Neuron (in vitro differentiated cells): ENCODE data around the gene B3GLCT.

Source experiments
- H2AFZ ChIP-seq: one replicate; pipeline ENCODE4 v1.6.1; 2013; ENCODE audit warnings: low read depth, mild to moderate bottlenecking, inconsistent platforms, low read length, moderate library complexity
- H3K27me3 ChIP-seq: one replicate; pipeline ENCODE4 v1.6.1; 2013; ENCODE audit warnings: low read length; ENCODE audit not compliant: insufficient read depth
- H3K36me3 ChIP-seq: one replicate; pipeline ENCODE4 v1.6.1; 2013; ENCODE audit warnings: low read length; ENCODE audit not compliant: insufficient read depth
- H3K4me1 ChIP-seq: one replicate; pipeline ENCODE4 v1.6.1; 2013; ENCODE audit warnings: low read length; ENCODE audit not compliant: insufficient read depth
- H3K4me3 ChIP-seq: 2 replicates; pipeline ENCODE4 v1.5.1; 2013; ENCODE audit warnings: mild to moderate bottlenecking, low read length, moderate library complexity
- H3K9me3 ChIP-seq: one replicate; pipeline ENCODE4 v1.6.1; 2013; ENCODE audit warnings: low read length

B3GLCT gene

GRCh38 chr13:31199849-31200636 lies at the start of gene B3GLCT:
Gene B3GLCT, plus strand, starts transcription at chr13:31199975. Its CDS starts 110 bp downstream, at chr13:31200085.
- H3K9me3 ChIP-seq, result no peaks in the 10 kb centered on the region
- H3K27me3 ChIP-seq, result no peaks in the 10 kb centered on the region
- H3K4me1 ChIP-seq, result peaks cover 7% of the 10 kb centered on the region
- H2AFZ ChIP-seq, result peak within 1 kb of the TSS; percentile 88
- H3K36me3 ChIP-seq, result no peaks in the 10 kb centered on the region
- H3K4me3 ChIP-seq, result peak within 1 kb of the TSS; percentile 73

GRCh38 chr13:31150315-31150985 lies 49.3 kb upstream of the B3GLCT start:
- no peaks in the 10 kb centered on the region for H3K9me3 ChIP-seq
- H3K27me3 ChIP-seq, result no peaks in the 10 kb centered on the region
- H3K36me3 ChIP-seq, result peaks cover 98% of the 10 kb centered on the region
- no peaks in the 10 kb centered on the region for H3K4me1 ChIP-seq
- no peak overlapping the region for H2AFZ ChIP-seq
- H3K4me3 ChIP-seq, result no peak overlapping the region

GRCh38 chr13:31151837-31152236 lies 47.9 kb upstream of the B3GLCT start:
- Histone ChIP-seq H2AFZ (no peak overlapping the region), H3K36me3 (peaks cover 92% of the 10 kb centered on the region)

GRCh38 chr13:31154939-31155338 lies 44.8 kb upstream of the B3GLCT start:
- H3K9me3 ChIP-seq, result no peaks in the 10 kb centered on the region
- no peak overlapping the region for H2AFZ ChIP-seq
- no peaks in the 10 kb centered on the region for H3K27me3 ChIP-seq
- peaks cover 12% of the 10 kb centered on the region for H3K4me1 ChIP-seq
- no peak overlapping the region for H3K4me3 ChIP-seq
- H3K36me3 ChIP-seq, result peaks cover 75% of the 10 kb centered on the region

More at GRCh38 chr13:31151837-31152236, 47.9 kb upstream of the B3GLCT start:
- Histone ChIP-seq H3K4me3 (no peak overlapping the region), H3K9me3 (no peaks in the 10 kb centered on the region), H3K4me1 (no peaks in the 10 kb centered on the region), H3K27me3 (no peaks in the 10 kb centered on the region)

GRCh38 chr13:31159306-31159705 lies 40.5 kb upstream of the B3GLCT start:
- Histone ChIP-seq H3K9me3 (no peaks in the 10 kb centered on the region), H2AFZ (no peak overlapping the region), H3K4me3 (peak overlapping the region; percentile 80), H3K4me1 (peaks cover 26% of the 10 kb centered on the region), H3K27me3 (no peaks in the 10 kb centered on the region), H3K36me3 (peaks cover 32% of the 10 kb centered on the region)

- peak overlapping the region; percentile 80 for H3K4me3 ChIP-seq
- H2AFZ ChIP-seq, result peak overlapping the region; percentile 78
- H3K4me1 ChIP-seq, result peaks cover 26% of the 10 kb centered on the region
- no peaks in the 10 kb centered on the region for H3K9me3 ChIP-seq
- no peaks in the 10 kb centered on the region for H3K27me3 ChIP-seq
- H3K36me3 ChIP-seq, result peaks cover 17% of the 10 kb centered on the region
Observed at GRCh38 chr13:31160857-31161556, 38.8 kb upstream of the B3GLCT start.

GRCh38 chr13:31161557-31162150 lies 38.1 kb upstream of the B3GLCT start, which contains the start of gene HSPH1:
Gene HSPH1, minus strand, starts transcription at chr13:31161904. Its CDS starts 322 bp downstream, at chr13:31161582.
- Histone ChIP-seq H3K9me3 (no peaks in the 10 kb centered on the region), H3K27me3 (no peaks in the 10 kb centered on the region), H3K4me3 (peak within 1 kb of the TSS; percentile 80), H2AFZ (peak within 1 kb of the TSS; percentile 78), H3K4me1 (peaks cover 26% of the 10 kb centered on the region), H3K36me3 (peaks cover 15% of the 10 kb centered on the region)

- H3K27me3 ChIP-seq, result no peaks in the 10 kb centered on the region
- H2AFZ ChIP-seq, result peak overlapping the region; percentile 78
- H3K36me3 ChIP-seq, result peaks cover 8% of the 10 kb centered on the region
- H3K9me3 ChIP-seq, result no peaks in the 10 kb centered on the region
- H3K4me1 ChIP-seq, result peaks cover 26% of the 10 kb centered on the region
- peak overlapping the region; percentile 80 for H3K4me3 ChIP-seq
Observed at GRCh38 chr13:31162151-31163008, 37.4 kb upstream of the B3GLCT start.

GRCh38 chr13:31166591-31166990 lies 33.2 kb upstream of the B3GLCT start:
- Histone ChIP-seq H3K27me3 (no peaks in the 10 kb centered on the region), H3K4me1 (peaks cover 15% of the 10 kb centered on the region), H3K4me3 (no peak overlapping the region), H3K36me3 (no peaks in the 10 kb centered on the region), H3K9me3 (no peaks in the 10 kb centered on the region), H2AFZ (no peak overlapping the region)

GRCh38 chr13:31167490-31167889 lies 32.3 kb upstream of the B3GLCT start:
- H3K36me3 ChIP-seq, result no peaks in the 10 kb centered on the region
- H3K4me3 ChIP-seq, result no peak overlapping the region
- peaks cover 15% of the 10 kb centered on the region for H3K4me1 ChIP-seq
- H3K27me3 ChIP-seq, result no peaks in the 10 kb centered on the region
- no peaks in the 10 kb centered on the region for H3K9me3 ChIP-seq
- H2AFZ ChIP-seq, result no peak overlapping the region

GRCh38 chr13:31168166-31168565 lies 31.6 kb upstream of the B3GLCT start:
- Histone ChIP-seq H3K4me3 (no peak overlapping the region), H2AFZ (no peak overlapping the region), H3K4me1 (peaks cover 10% of the 10 kb centered on the region), H3K9me3 (no peaks in the 10 kb centered on the region), H3K27me3 (no peaks in the 10 kb centered on the region), H3K36me3 (no peaks in the 10 kb centered on the region)

- Histone ChIP-seq H3K9me3 (no peaks in the 10 kb centered on the region), H2AFZ (no peak overlapping the region), H3K4me1 (peaks cover 6% of the 10 kb centered on the region), H3K27me3 (no peaks in the 10 kb centered on the region), H3K4me3 (no peak overlapping the region), H3K36me3 (no peaks in the 10 kb centered on the region)
Observed at GRCh38 chr13:31168736-31169135, 31.0 kb upstream of the B3GLCT start.
